Epithelial cell of esophagus (primary cell): ENCODE results near the gene GSDME.

Experiments
- DNase-seq: peaks from one replicate; pipeline ENCODE4 v3.0.0; 2010; ENCODE audit warnings: low read depth
- H3K4me3 ChIP-seq: 2 replicates; pipeline ENCODE4 v1.5.1; 2011; ENCODE audit warnings: mild to moderate bottlenecking, low read length, control low read depth
- CTCF ChIP-seq: IDR thresholded peaks from 2 replicates; pipeline ENCODE4 v1.5.1; 2011; ENCODE audit warnings: low read depth, mild to moderate bottlenecking, low read length, control low read depth, inconsistent platforms; ENCODE audit not compliant: insufficient read depth; ENCODE audit errors: missing control alignments

GSDME gene

GRCh38 chr7:24743471-24743870 is 13.8 kb downstream of the GSDME start:
- no peak for DNase-seq
- no peak overlapping the region for H3K4me3 ChIP-seq
- no peak for TF ChIP-seq CTCF

GRCh38 chr7:24742506-24743162 is 14.6 kb downstream of the GSDME start:
- no peak for DNase-seq
- H3K4me3 ChIP-seq, result no peak overlapping the region
- TF ChIP-seq CTCF, result no peak

- DNase-seq, result peak; percentile 94
- H3K4me3 ChIP-seq, result no peak overlapping the region
- no peak for TF ChIP-seq CTCF
These were observed 15.4 kb downstream of the GSDME start for GRCh38 chr7:24741679-24742505.

GRCh38 chr7:24740871-24741270 is 16.4 kb downstream of the GSDME start:
- no peak for TF ChIP-seq CTCF
- no peak overlapping the region for H3K4me3 ChIP-seq
- no peak for DNase-seq

- no peak for TF ChIP-seq CTCF
- no peak for DNase-seq
- H3K4me3 ChIP-seq, result no peak overlapping the region
These were observed 18.0 kb downstream of the GSDME start for GRCh38 chr7:24739306-24739705.

GRCh38 chr7:24738577-24738976 is 18.7 kb downstream of the GSDME start:
- DNase-seq, result no peak
- no peak for TF ChIP-seq CTCF
- H3K4me3 ChIP-seq, result no peak overlapping the region
